Nephron (organoid): ENCODE measurements around the gene ROCK2.

Experiments used
- H3K27ac Mint-ChIP-seq, 3 experiments: 2 replicates each; pipeline ENCODE4 v1.8.0; 2020; ENCODE audit warnings: mixed read lengths in 3 of 3, mild to moderate bottlenecking in 2 of 3, moderate library complexity in 1 of 3
- H3K27me3 Mint-ChIP-seq: 2 replicates; pipeline ENCODE4 v1.8.0; 2021; ENCODE audit warnings: low read depth, mild to moderate bottlenecking, moderate library complexity, mixed read lengths
- H3K36me3 Mint-ChIP-seq: 2 replicates; pipeline ENCODE4 v1.8.0; 2020; ENCODE audit warnings: low read depth, mixed read lengths
- H3K4me1 Mint-ChIP-seq: 2 replicates; pipeline ENCODE4 v1.8.0; 2020; ENCODE audit warnings: mixed read lengths
- H3K4me3 Mint-ChIP-seq, 3 experiments: 2 replicates each; pipeline ENCODE4 v1.8.0; 2020; ENCODE audit warnings: mild to moderate bottlenecking in 3 of 3, mixed read lengths in 3 of 3, moderate library complexity in 2 of 3
- H3K9me3 Mint-ChIP-seq: 2 replicates; pipeline ENCODE4 v1.8.0; 2020; ENCODE audit warnings: mixed read lengths
- TF ChIP-seq, protein P1 (sequence below), 3 experiments: fragments of 200-600 bp; sonication (generic); IDR thresholded peaks; one replicate each; pipeline ENCODE4 v1.5.0; 2021; ENCODE audit warnings: antibody characterized with exemption in 3 of 3; ENCODE audit not compliant: unreplicated experiment in 3 of 3

Gene ROCK2

DNA sequence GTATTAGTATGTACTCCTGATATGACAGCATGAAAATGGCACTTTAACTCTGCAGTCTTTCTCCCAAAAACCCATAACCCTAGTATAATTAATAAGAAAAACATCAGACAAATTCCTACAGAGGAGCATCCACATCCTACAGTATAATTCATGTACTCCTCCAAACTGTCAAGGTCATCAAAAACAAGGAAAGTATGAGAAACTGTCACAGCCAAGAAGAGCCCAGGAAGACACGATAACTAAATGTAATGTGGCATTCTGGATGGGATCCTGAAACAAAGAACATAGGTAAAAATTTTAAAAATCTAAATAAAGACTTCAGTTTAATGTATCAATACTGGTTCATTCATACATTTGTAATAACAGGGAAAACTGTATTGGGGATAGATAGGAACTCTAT is 100.9 kb downstream of the ROCK2 start:
- no peaks in the 10 kb centered on the region for H3K27me3 Mint-ChIP-seq
- H3K27ac Mint-ChIP-seq, result peak overlapping the region in 1 of 3 experiments; percentile 41
- TF ChIP-seq, protein P1, sequence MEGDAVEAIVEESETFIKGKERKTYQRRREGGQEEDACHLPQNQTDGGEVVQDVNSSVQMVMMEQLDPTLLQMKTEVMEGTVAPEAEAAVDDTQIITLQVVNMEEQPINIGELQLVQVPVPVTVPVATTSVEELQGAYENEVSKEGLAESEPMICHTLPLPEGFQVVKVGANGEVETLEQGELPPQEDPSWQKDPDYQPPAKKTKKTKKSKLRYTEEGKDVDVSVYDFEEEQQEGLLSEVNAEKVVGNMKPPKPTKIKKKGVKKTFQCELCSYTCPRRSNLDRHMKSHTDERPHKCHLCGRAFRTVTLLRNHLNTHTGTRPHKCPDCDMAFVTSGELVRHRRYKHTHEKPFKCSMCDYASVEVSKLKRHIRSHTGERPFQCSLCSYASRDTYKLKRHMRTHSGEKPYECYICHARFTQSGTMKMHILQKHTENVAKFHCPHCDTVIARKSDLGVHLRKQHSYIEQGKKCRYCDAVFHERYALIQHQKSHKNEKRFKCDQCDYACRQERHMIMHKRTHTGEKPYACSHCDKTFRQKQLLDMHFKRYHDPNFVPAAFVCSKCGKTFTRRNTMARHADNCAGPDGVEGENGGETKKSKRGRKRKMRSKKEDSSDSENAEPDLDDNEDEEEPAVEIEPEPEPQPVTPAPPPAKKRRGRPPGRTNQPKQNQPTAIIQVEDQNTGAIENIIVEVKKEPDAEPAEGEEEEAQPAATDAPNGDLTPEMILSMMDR (IDR thresholded peaks at IDR 0.05; ENCODE audit: unreplicated experiment in 3 of 3), result no peak
- H3K4me1 Mint-ChIP-seq, result no peaks in the 10 kb centered on the region
- no peak overlapping the region for H3K4me3 Mint-ChIP-seq
- no peaks in the 10 kb centered on the region for H3K9me3 Mint-ChIP-seq
- H3K36me3 Mint-ChIP-seq, result peaks cover 47% of the 10 kb centered on the region

DNA sequence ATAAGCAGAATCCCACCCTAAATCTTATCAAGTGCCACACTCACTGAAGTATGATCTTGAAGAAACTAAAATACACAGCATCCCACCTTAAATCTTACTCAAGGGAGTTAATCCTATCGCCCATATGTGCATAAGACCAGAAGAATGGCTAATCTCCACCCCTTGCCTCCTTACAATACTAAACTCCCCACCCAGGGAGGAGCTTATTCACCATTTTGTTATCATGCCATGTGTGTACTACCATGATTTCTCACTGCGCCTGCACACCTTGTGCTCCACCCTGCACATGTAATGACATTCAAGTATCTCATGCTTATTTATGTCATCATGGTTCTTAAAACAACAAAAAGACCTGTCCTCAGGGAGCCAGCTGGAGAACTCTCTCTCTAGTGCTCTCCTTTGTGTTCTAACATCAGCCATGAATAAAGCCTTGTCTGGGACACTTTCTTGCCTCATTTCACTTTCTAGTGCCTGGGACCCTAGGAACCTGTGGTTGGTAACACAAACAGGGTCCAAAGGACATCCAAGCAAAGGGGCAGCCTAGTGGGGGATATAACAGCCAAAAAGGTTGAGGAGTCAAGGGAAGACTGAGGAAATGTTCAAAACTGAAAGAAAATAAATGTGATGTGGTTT is 101.8 kb downstream of the ROCK2 start:
- no peak overlapping the region for H3K4me3 Mint-ChIP-seq
- H3K27me3 Mint-ChIP-seq, result no peaks in the 10 kb centered on the region
- H3K4me1 Mint-ChIP-seq, result no peaks in the 10 kb centered on the region
- H3K36me3 Mint-ChIP-seq, result peaks cover 49% of the 10 kb centered on the region
- H3K27ac Mint-ChIP-seq, result no peak overlapping the region
- H3K9me3 Mint-ChIP-seq, result no peaks in the 10 kb centered on the region
- TF ChIP-seq, protein P1 (IDR thresholded peaks at IDR 0.05; ENCODE audit: unreplicated experiment in 3 of 3), result no peak

DNA sequence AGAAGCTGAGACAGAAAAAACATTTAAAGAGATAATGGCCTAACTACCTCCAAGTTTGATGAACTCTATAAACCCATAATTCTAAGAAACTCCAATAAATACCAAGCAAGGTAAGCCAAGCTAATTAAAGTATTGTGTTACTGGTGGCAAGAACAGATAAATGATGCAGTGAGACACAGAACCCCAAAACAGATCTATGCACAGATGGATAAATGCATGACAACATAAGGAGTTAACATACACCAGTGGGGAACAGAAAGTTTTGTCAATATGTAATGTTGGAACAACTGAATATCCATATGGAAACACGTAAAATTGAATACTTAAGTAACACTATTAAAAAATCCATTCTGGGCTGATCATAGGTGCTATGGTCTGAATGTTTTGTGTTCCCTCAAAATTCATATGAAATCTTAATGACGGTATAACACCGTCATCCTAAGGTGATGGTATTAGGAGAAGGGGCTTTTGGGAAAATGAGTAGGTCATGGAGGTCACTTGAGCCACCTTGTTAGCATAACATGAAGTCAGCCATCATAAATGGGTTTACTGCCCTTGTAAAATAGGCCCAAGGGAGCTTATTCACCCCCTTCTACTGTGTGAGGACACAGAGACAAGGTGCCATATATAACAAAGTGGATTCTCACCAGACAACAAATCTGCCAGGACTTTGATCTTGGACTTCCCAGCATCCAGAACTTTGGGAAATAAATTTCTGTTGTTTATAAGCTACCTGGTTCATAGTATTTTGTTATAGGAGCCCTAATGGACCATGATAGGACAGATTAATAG is 102.8 kb downstream of the ROCK2 start:
- H3K4me1 Mint-ChIP-seq, result no peaks in the 10 kb centered on the region
- no peaks in the 10 kb centered on the region for H3K9me3 Mint-ChIP-seq
- H3K27ac Mint-ChIP-seq, result no peak overlapping the region
- TF ChIP-seq, protein P1 (IDR thresholded peaks at IDR 0.05; ENCODE audit: unreplicated experiment in 3 of 3), result no peak
- no peaks in the 10 kb centered on the region for H3K27me3 Mint-ChIP-seq
- peaks cover 42% of the 10 kb centered on the region for H3K36me3 Mint-ChIP-seq
- H3K4me3 Mint-ChIP-seq, result no peak overlapping the region

DNA sequence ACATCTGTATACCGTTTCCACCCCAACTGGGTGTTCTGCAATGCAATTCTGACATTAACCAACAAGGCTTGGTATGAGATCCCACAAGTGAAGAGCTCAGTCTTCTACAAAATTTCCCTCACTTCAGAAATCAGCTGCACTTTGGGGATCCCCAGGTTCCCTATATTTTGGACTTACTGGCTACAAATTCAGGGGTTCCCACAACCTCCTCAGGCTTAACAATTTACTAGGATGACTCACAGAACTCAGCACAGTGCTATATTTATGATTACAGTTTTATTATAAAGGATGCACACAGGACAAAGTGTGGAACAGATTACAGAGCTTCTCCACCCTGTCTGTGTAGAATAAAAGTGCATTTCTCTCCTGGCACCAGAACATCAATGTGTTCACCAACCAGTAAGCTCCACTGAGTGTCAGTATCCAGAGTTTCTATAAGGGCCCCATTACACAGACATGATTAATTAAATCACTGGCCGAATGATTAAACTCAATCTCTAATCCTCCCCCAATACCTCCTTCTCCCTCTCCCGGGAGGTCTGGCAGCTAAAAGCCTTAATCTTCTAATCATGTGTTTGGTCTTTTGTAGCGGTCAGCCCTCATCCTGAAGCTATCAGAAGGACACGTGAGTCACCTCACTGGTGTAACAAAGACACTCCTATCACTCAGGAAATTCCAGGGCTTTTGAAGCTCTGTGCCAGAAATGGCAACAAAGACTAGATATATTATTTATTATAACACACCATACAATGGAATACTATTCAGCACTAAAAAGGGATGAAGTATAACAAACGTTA is 104.6 kb downstream of the ROCK2 start:
- Mint-ChIP-seq H3K4me1 (no peaks in the 10 kb centered on the region), H3K36me3 (peaks cover 42% of the 10 kb centered on the region), H3K27ac (no peak overlapping the region), H3K27me3 (no peaks in the 10 kb centered on the region), H3K9me3 (no peaks in the 10 kb centered on the region), H3K4me3 (no peak overlapping the region)
- TF ChIP-seq, protein P1 (IDR thresholded peaks at IDR 0.05; ENCODE audit: unreplicated experiment in 3 of 3), result no peak

DNA sequence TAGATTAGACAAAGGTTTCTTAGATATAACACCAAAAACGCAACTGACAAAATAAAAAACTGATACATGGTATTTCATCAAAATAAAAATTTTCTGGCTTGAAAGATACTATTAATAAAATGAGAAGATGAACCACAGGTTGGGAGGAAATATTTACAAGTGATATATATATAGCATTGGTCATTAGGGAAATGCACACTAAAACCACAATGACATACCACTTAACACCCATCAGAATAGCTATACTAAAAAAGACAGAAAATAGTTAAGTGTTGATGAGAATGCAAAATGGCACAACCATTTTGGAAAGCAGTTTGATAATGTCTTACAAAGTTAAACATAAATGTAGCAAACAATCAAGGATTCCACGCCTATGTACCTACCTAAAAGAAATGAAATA is 105.3 kb downstream of the ROCK2 start:
- no peak overlapping the region for H3K4me3 Mint-ChIP-seq
- H3K27me3 Mint-ChIP-seq, result no peaks in the 10 kb centered on the region
- H3K4me1 Mint-ChIP-seq, result no peaks in the 10 kb centered on the region
- H3K9me3 Mint-ChIP-seq, result no peaks in the 10 kb centered on the region
- no peak overlapping the region for H3K27ac Mint-ChIP-seq
- peaks cover 42% of the 10 kb centered on the region for H3K36me3 Mint-ChIP-seq
- TF ChIP-seq, protein P1 (IDR thresholded peaks at IDR 0.05; ENCODE audit: unreplicated experiment in 3 of 3), result no peak
